ENCODE results near the gene MUC5B.

GRCh38 chr11:1254086-1254648 lies 31.3 kb downstream of the MUC5B start:
- TF ChIP-seq CTCF (IDR thresholded peaks at IDR 0.05), result no peak
- TF ChIP-seq ZFX (IDR thresholded peaks at IDR 0.05; ENCODE audit: borderline replicate concordance), result no peak
